Retinal pigment epithelial cell (primary cell): ENCODE data around the gene PARD3.

Experiments used
- DNase-seq: peaks from one replicate; pipeline ENCODE4 v3.0.0-alpha.2; 2010; ENCODE audit warnings: low read depth
- H3K4me3 ChIP-seq: 2 replicates; pipeline ENCODE4 v1.5.1; 2011; ENCODE audit warnings: mild to moderate bottlenecking, low read length, control low read depth, moderate library complexity
- CTCF ChIP-seq: conservative IDR thresholded peaks from 2 replicates; pipeline ENCODE4 v1.5.1; 2011; ENCODE audit warnings: low read depth, low read length, control low read depth, inconsistent platforms

The PARD3 gene

GRCh38 chr10:34134602-34135001, 680.5 kb downstream of the PARD3 start:
- DNase-seq: no peak
- TF ChIP-seq CTCF: no peak

GRCh38 chr10:34133406-34133805, 681.7 kb downstream of the PARD3 start:
- no peak for DNase-seq
- H3K4me3 ChIP-seq: no peak overlapping the region
- TF ChIP-seq CTCF: no peak

More at GRCh38 chr10:34134602-34135001, 680.5 kb downstream of the PARD3 start:
- no peak overlapping the region for H3K4me3 ChIP-seq

GRCh38 chr10:34131152-34131551, 683.9 kb downstream of the PARD3 start:
- no peak for DNase-seq
- no peak overlapping the region for H3K4me3 ChIP-seq
- TF ChIP-seq CTCF: no peak

- peak; percentile 62 for DNase-seq
- no peak for TF ChIP-seq CTCF
- no peak overlapping the region for H3K4me3 ChIP-seq
These were observed 687.4 kb downstream of the PARD3 start for GRCh38 chr10:34127676-34128075.

- no peak for DNase-seq
- TF ChIP-seq CTCF: no peak
- no peak overlapping the region for H3K4me3 ChIP-seq
These were observed 688.5 kb downstream of the PARD3 start for GRCh38 chr10:34126371-34127151.

- H3K4me3 ChIP-seq: no peak overlapping the region
- no peak for TF ChIP-seq CTCF
- no peak for DNase-seq
These were observed 689.4 kb downstream of the PARD3 start for GRCh38 chr10:34125702-34126101.

GRCh38 chr10:34124522-34125035, 690.5 kb downstream of the PARD3 start:
- H3K4me3 ChIP-seq: no peak overlapping the region
- TF ChIP-seq CTCF: no peak
- no peak for DNase-seq
